ENCODE measurements around the gene MRGPRG. TPM values are rescaled to one million over a fixed set of nuclear protein-coding genes. Genes with fewer than 3 reads are reported as not detected.

The MRGPRG gene
- total RNA-seq, 1 experiment from 2014 or later: not detected

- no peak overlapping the region for H3K4me3 ChIP-seq (ENCODE audit: low read depth in 2 of 2, low read length in 2 of 2)
- no peaks in the 10 kb centered on the region for H3K27me3 ChIP-seq (ENCODE audit: control insufficient read depth, insufficient read depth, low read length)
- no TSS peak for BruUV-seq (replicated peaks)
- H3K27ac ChIP-seq (ENCODE audit: low read length): no peak overlapping the region
- H3K36me3 ChIP-seq (ENCODE audit: control insufficient read depth, insufficient read depth, low read length): no peaks in the 10 kb centered on the region
- no peaks in the 10 kb centered on the region for H3K4me1 ChIP-seq (ENCODE audit: control insufficient read depth, insufficient read depth, low read length)
- DNase-seq (ENCODE audit: low read depth, low spot score) (no peak), ATAC-seq (no peak)
- in situ Hi-C loops (cut with HindIII; ENCODE audit: low pct_unique_long_range_greater_than_20kb, low sequenced_read_pairs) (no loop called here), intact Hi-C loops (cut with micrococcal nuclease; ENCODE audit: unreplicated experiment) (no loop called here)
- POLR2A ChIA-PET: no interaction called here
- TF ChIP-seq SIN3A (IDR thresholded peaks at IDR 0.05; ENCODE audit: borderline replicate concordance, insufficient read depth, low read depth, low read length): no peak
- no peak for TF ChIP-seq TCF7L2 (IDR thresholded peaks at IDR 0.05; ENCODE audit: low read depth, low read length)
- no peak for TF ChIP-seq CTCF (IDR thresholded peaks at IDR 0.05)
- no peak for TF ChIP-seq POLR2AphosphoS5 (IDR thresholded peaks at IDR 0.05; ENCODE audit: low read depth, low read length)
- TF ChIP-seq REST (IDR thresholded peaks at IDR 0.05; ENCODE audit: insufficient read depth in 1 of 2, low read depth in 2 of 2, low read length in 1 of 2): no peak
- no peaks in the 10 kb centered on the region for H3K9me3 ChIP-seq (ENCODE audit: control insufficient read depth, insufficient read depth, low read depth, low read length)
- CTCF ChIA-PET: interaction anchor here (0.6 kb wide), 1 partner anchor 41 kb away, joined by 3 read pairs; no protein-coding TSS in a partner anchor
Observed at GRCh38 chr11:3188496-3189195, 30.0 kb downstream of the MRGPRG start.

DNA sequence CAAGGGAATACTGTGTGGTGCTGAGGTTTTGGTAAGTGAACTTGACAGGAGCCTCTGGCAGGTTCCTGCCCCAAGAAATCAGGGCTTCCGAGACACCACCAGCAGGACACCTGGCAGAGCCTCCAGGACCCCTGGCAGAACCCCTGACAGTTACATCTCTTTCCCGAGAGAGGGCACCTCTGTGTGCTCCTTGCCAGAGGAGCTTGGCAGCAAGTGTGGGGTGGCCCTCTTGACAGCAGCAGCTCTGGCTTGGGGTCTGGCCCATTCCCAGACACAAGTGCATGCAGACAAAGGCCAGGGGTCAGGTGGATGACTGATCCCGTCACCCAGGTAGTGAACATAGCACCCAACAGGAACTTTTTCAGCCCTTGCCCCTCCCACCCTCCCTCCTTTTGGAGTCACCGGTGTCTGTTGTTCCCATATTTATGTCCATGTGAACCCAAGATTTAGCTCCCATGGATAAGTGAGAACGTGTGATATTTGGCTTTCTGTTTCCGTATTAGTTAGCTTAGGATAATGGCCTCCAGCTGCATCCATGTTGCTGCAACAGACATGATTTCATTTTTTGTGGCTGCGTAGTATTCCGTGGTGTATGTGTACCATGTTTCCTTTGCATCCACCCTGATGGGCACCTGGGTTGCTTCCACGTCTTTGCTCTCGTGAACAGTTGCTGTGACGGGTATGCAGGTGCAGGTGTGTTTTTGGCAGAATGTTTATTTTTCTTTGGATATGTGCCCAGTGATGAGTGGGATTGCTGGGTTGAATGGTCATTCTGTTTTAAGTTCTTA lies 32.3 kb downstream of the MRGPRG start:
- ChIA-PET POLR2A (no interaction called here), CTCF (interaction anchor here (0.5 kb wide), 1 partner anchor 91 kb away, joined by 3 read pairs; no protein-coding TSS in a partner anchor)
- DNase-seq (ENCODE audit: low read depth, low spot score) (no peak), ATAC-seq (no peak)
- H3K9me3 ChIP-seq (ENCODE audit: control insufficient read depth, insufficient read depth, low read depth, low read length): no peaks in the 10 kb centered on the region
- H3K4me3 ChIP-seq (ENCODE audit: low read depth in 2 of 2, low read length in 2 of 2): no peak overlapping the region
- H3K27ac ChIP-seq (ENCODE audit: low read length): no peak overlapping the region
- no peaks in the 10 kb centered on the region for H3K4me1 ChIP-seq (ENCODE audit: control insufficient read depth, insufficient read depth, low read length)
- BruUV-seq (replicated peaks): no TSS peak
- H3K36me3 ChIP-seq (ENCODE audit: control insufficient read depth, insufficient read depth, low read length): no peaks in the 10 kb centered on the region
- intact Hi-C loops (cut with micrococcal nuclease; ENCODE audit: unreplicated experiment) (no loop called here), in situ Hi-C loops (cut with HindIII; ENCODE audit: low pct_unique_long_range_greater_than_20kb, low sequenced_read_pairs) (no loop called here)
- TF ChIP-seq TCF7L2 (IDR thresholded peaks at IDR 0.05; ENCODE audit: low read depth, low read length) (no peak), REST (IDR thresholded peaks at IDR 0.05; ENCODE audit: insufficient read depth in 1 of 2, low read depth in 2 of 2, low read length in 1 of 2) (no peak), SIN3A (IDR thresholded peaks at IDR 0.05; ENCODE audit: borderline replicate concordance, insufficient read depth, low read depth, low read length) (no peak), POLR2AphosphoS5 (IDR thresholded peaks at IDR 0.05; ENCODE audit: low read depth, low read length) (no peak), CTCF (IDR thresholded peaks at IDR 0.05) (no peak)
- no peaks in the 10 kb centered on the region for H3K27me3 ChIP-seq (ENCODE audit: control insufficient read depth, insufficient read depth, low read length)

All from Panc1 (cell line).